Measurements from ENCODE around the gene SLC6A7.

Gene SLC6A7

DNA sequence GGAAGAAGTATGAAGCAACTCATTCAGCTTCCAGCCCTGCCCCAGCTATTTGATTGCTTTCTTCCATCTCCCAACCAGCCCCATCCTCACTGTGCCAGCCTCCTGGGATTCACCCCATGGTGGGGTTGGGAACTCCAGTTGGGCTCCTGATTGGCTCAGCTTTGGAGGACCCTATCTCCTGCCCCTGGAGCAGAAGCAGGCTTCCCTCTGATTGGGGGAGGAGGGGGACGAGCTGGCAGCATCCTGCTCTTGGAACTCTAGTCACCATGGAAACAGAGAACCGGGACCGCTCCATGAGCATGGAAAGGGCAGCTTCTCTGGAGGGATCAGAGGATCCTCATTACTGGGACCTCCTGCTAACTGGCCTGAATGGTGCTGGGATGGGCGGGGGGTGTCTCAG is 2.6 kb downstream of the SLC6A7 start:
- DNase-seq = no peak

DNA sequence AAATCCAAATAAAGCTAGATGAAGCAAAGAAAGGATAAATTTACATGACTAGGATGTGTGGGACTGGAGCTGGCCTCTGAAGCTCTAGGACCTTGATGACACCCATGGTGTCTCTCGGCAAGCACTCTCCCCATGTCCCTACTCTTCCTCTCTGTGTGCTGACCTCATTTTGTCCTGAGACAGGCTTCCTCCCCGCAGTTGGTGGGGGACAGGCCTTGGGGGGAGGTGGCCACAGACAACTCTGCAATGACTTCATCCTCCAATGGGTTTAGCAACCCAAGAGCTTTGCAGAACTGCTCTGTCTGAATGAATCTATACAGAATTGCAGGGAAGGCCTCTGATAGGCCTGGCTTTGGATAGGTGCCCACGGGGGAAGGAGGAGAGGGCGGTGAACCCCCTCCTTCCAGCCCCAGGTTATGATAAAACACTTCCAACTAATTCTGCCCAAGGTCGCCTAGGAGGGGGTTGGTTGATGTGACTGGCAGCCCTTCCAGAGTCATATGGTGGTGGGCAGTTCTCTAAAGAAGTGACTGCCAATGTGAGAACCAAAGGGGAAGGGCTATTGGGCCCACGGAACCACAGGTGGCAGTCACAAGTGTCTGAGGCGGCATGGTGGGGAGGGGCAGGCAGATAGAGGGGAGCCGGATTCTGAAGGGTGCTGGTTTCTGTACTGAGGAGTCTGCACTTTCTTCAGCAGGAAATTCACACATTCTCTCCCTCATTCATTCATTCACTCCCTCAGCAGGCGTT is 6.0 kb downstream of the SLC6A7 start:
- DNase-seq = peak; percentile 61 to 79 (median 70)

GRCh38 chr5:150196514-150196913 is 6.7 kb downstream of the SLC6A7 start:
- DNase-seq = peak in 2 of 4 experiments; percentile 11 to 36

GRCh38 chr5:150196986-150197385 is 7.1 kb downstream of the SLC6A7 start:
- no peak for DNase-seq

DNA sequence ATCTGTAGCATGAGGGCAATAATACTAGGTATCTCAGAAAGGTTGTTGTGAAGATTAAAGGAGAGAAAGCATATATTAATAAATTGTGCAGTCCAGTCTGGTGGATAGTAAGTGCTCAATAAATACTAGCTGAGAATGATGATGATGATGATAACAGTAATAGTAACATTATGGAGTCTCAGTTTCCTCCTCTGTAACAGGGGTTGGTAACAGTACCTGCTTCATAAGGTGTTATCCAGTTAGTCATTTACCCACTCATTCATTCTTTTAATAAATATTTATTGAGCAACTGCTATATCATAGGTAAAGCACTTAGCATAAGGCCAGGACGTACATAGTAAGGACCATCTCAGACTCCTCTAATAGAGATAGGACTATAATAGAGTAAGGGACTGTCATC is 7.6 kb downstream of the SLC6A7 start:
- DNase-seq = no peak

- no peak for DNase-seq
These were observed 12.6 kb downstream of the SLC6A7 start for GRCh38 chr5:150202501-150202900.

DNA sequence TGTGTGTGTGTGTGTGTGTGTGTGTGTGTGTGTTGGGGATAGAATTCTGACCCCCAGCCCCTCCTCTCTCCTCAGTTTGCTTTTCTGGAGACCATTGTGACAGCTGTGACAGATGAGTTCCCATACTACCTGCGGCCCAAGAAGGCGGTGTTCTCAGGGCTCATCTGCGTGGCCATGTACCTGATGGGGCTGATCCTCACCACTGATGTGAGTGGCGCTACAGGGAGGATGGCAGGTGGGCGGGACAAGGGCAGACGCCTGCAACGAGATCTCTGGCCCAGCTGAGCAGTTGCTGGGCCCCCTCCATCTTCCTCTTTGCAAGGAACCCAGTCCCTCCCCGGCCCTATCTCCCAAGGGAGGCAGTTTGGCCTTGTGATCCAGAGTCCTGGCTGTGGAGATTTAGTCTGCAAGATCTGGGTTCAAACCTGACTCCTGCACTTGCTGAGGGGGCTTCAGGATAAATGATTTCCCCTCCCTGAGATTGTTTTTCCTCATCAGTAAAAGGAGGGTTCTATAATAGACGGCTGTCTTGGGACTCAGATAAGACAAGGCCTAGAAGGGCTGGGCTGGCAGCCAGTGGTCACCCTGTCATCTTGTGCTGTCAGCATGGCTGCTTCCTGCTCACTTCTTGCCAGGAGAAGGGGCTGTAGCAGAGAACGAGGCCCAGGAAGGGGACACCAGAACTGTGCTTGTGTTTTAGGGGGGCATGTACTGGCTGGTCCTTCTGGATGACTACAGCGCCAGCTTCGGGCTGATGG is 14.1 kb downstream of the SLC6A7 start:
- no peak for DNase-seq

- no peak for DNase-seq
These were observed 14.7 kb downstream of the SLC6A7 start for GRCh38 chr5:150204590-150204960.

DNA sequence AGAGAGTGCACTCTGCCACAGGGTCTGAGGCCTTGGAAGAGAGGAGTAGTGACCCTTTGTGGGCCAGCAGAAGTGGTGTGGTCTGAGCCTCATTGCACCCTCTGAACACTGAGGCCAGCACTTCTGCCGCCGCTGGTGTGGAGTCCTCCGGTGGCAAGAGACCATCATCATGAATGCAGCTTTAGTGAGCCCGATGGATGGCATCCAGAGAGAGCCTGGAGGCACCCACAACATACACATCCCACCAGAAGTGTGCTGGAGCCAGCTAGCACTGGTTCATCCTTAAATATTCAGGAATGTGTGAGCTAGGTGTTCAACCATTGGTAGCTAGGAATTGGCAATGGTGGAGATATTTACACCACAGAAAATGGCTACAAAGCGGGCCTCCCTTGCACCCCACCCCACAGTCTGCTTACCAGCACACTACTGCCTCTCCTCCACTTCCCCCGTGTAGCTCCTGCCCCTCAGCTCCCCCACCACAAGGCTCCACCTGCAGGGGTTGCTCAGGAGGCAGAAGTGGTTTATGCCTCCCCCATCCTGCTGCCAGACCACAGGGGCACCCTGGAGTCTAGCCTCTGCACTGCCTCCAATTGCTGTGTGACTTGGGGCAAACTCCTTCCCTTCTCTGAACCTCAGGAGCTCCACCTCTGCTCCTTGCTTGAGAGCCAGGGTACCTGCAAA is 16.4 kb downstream of the SLC6A7 start:
- no peak for DNase-seq

DNA sequence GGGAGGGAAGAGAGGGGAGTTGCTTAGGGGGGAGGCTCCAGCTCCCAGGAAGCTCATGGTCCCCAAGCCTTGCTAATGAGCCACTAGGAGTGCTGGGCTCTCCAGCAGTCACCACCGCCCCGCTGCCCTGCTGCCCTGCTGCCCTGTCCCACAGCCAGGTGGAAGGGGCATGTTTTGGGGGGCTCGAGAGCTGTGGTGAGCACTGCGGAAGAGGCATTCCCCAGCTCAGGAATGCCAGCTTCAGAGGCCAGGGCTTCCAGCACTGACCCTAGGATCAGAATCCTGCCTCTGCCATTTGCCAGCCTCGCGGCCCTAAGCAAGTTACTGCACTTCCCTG is 16.9 kb downstream of the SLC6A7 start:
- no peak for DNase-seq

DNA sequence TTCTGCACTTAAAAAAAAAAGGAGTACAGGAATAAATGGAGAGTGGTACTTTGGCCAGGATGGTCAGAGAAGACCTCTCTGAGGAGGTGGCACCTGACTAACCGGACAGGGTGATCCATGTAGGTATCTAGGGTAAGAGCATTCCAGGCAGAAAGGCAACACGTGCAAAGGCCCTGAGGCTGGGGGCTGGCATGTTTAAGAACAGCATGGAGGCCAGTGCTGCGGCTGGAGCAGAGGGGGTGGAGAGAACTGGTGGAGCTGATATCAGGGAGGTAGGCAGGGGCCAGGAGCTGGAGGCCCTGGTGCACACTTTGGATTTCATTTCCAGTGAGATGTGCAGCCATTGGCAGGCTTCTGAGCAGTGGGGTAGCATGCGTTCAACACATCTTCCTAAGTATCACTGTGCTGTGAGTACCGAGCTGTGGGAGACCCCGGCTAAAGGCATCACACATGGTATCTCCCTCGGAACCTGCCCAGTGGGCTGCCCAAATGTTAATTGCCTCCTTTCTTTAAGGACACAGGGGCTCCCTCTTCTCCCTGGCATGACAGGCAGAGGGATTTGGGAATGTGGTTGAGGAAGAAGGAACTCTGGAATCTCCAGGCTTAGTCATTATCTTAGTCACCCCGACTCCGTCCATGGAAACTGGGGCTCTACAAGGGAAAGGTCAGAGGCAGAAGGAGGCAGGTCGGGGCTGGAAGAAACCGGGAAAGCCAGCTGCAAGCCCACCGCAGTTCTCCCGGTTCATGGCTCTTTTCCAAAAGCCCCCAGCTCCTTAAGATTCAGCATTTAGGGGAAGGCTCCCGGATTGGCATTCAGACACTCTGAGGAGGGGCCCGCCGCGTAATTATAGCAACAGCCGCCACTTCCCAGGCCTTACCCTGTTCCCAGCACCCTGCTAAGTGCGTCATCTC is 18.6 kb downstream of the SLC6A7 start:
- DNase-seq = no peak

DNA sequence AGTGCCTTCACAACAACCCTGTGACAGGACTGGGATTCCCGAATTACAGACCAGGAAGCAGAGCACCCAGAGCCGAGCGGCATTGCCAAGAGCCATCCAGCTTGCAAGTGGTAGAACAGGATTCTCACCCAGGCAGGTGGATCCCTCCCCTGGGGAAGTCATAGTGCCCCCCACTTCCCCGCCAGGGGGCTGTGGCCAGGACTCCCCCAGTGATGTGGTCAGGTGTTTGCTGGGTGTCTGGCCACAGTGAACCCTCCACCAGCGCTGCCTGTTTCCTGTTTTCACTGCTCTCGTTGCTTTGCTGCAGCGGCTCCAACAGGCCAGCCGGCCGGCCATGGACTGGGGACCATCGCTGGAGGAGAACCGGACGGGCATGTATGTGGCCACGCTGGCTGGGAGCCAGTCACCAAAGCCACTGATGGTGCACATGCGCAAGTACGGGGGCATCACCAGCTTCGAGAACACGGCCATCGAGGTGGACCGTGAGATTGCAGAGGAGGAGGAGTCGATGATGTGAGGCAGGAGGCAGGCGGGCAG is 19.3 kb downstream of the SLC6A7 start:
- DNase-seq = peak; percentile 67 to 82 (median 77)

DNA sequence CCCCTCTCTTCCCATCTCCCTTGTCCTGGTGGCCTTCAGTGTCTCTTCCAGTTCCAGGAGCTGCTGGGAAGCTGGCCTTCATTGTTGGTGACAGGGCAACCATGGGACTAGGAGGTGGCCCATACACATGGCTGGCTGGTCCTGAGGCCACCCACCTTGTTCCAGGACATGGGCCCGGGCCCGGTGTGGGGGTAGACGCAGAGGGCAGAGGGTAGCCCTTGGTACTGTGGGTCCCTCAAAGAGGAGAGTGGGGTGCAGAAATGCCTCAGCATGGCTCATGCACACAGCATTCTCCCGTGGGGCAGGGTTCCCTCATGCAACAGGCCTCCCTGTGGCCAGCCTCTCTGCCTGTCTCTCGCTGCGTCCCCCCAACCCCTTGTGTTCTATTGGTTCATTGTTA is 20.8 kb downstream of the SLC6A7 start:
- DNase-seq = no peak

GRCh38 chr5:150211156-150212030 is 21.5 kb downstream of the SLC6A7 start:
- peak in 3 of 4 experiments; percentile 24 to 43 (median 41) for DNase-seq

GRCh38 chr5:150213530-150213929 is 23.7 kb downstream of the SLC6A7 start:
- DNase-seq = no peak

GRCh38 chr5:150214289-150214688 is 24.4 kb downstream of the SLC6A7 start:
- DNase-seq = no peak

GRCh38 chr5:150215979-150216944 is 26.4 kb downstream of the SLC6A7 start:
- DNase-seq = no peak

DNA sequence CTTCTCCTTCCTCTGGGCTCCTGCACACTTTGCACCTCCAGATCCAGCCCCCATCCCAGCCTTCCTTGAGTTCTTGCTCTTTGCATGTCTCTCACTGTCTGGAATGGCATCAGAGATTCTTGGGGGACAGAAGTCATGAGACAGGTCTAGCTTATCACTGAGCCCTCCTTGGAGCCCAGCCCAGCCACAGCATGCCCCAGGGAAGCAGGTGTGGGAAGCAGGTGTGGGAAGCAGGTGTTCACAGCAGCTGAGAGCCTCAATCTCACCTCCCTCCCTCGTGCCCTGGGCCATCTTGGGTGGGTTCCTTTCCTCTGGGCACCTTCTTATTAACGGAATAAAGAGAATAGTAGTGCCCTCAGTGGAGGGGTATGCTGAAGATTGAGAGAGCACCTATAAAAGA is 27.2 kb downstream of the SLC6A7 start:
- DNase-seq = no peak

- peak; percentile 86 to 92 (median 92) for DNase-seq
These were observed 28.2 kb downstream of the SLC6A7 start for GRCh38 chr5:150217873-150218692.

Data from suppressor macrophage (primary cell).